RWPE1 (cell line): ENCODE data around the gene BAHD1.
A peak's percentile ranks its signal among the peaks of the same experiment; 100 is the strongest.

Source experiments
- CTCF ChIA-PET: fragments of 350-600 bp; sonication (Branson Sonifier 250); formaldehyde crosslinking; extraction: SDS; loops from one replicate; lab custom pipeline; 2021; lab: Yijun Ruan, JAX
- POLR2A ChIA-PET: fragments of 400-600 bp; formaldehyde crosslinking; extraction: SDS; loops from one replicate; lab custom pipeline; 2020; ENCODE audit warnings: antibody characterized with exemption; ENCODE audit not compliant: low non-redundant PET; lab: Yijun Ruan, JAX
- DNase-seq: peaks from one replicate; pipeline ENCODE4 v3.0.0; 2012; ENCODE audit warnings: low spot score
- H3K27ac ChIP-seq: fragments of 450-650 bp; 2 replicates; pipeline ENCODE4 v1.5.1; 2017
- CTCF ChIP-seq: fragments of 450-650 bp; conservative IDR thresholded peaks from 2 replicates; pipeline ENCODE4 v1.5.1; 2017; ENCODE audit warnings: low read depth, mild to moderate bottlenecking

The BAHD1 gene

GRCh38 chr15:40508216-40508615 lies 67.5 kb downstream of the BAHD1 start:
- ChIA-PET POLR2A (no interaction called here), CTCF (no interaction called here)
- TF ChIP-seq CTCF, result no peak
- no peak for DNase-seq
- no peak overlapping the region for H3K27ac ChIP-seq

- ChIA-PET POLR2A (no interaction called here), CTCF (no interaction called here)
- H3K27ac ChIP-seq, result no peak overlapping the region
- DNase-seq, result no peak
- no peak for TF ChIP-seq CTCF
These were observed 69.4 kb downstream of the BAHD1 start for GRCh38 chr15:40510201-40510600.

- no peak for TF ChIP-seq CTCF
- H3K27ac ChIP-seq, result peak overlapping the region; percentile 43; the same call in 1 of the 2 replicates
- ChIA-PET CTCF (no interaction called here), POLR2A (no interaction called here)
- no peak for DNase-seq
These were observed 70.3 kb downstream of the BAHD1 start for GRCh38 chr15:40511093-40511471.

GRCh38 chr15:40511472-40512133 lies 70.8 kb downstream of the BAHD1 start:
- CTCF ChIA-PET, result no interaction called here
- DNase-seq, result peak; percentile 80
- POLR2A ChIA-PET, result no interaction called here
- TF ChIP-seq CTCF, result no peak
- peak overlapping the region; percentile 43 for H3K27ac ChIP-seq

GRCh38 chr15:40512440-40512839 lies 71.7 kb downstream of the BAHD1 start:
- peak overlapping the region; percentile 43 for H3K27ac ChIP-seq
- CTCF ChIA-PET, result no interaction called here
- DNase-seq, result no peak
- TF ChIP-seq CTCF, result no peak
- POLR2A ChIA-PET, result no interaction called here

GRCh38 chr15:40513609-40514008 lies 72.9 kb downstream of the BAHD1 start:
- CTCF ChIA-PET, result no interaction called here
- POLR2A ChIA-PET, result no interaction called here
- TF ChIP-seq CTCF, result no peak
- peak overlapping the region; percentile 5 for H3K27ac ChIP-seq
- DNase-seq, result no peak
